ENCODE measurements around the gene RASSF7. TPM values are rescaled to one million over a fixed set of nuclear protein-coding genes. Genes with fewer than 3 reads are reported as not detected.

The RASSF7 gene
- total RNA-seq, 1 donor from 2014 or later, result 32.3 TPM

GRCh38 chr11:536841-537621, 23.7 kb upstream of the RASSF7 start, which contains the start of gene LRRC56:
Gene LRRC56, plus strand, starts transcription at chr11:537527. Its CDS starts 3,158 bp downstream, at chr11:540685.
- Histone ChIP-seq H4K20me1 (ENCODE audit: insufficient read depth, low read length) (peaks cover 25% of the 10 kb centered on the region), H3K4me2 (ENCODE audit: low read length) (peak within 1 kb of the TSS; percentile 86), H3K4me1 (ENCODE audit: insufficient read depth, low read length) (peaks cover 26% of the 10 kb centered on the region), H3K79me2 (ENCODE audit: insufficient read depth, low read length) (peaks cover 20% of the 10 kb centered on the region), H3K27me3 (ENCODE audit: insufficient read depth, low read length) (no peaks in the 10 kb centered on the region), H3K27ac (ENCODE audit: low read depth, low read length) (peak within 1 kb of the TSS; percentile 9), H2AFZ (ENCODE audit: low read depth, low read length) (peak within 1 kb of the TSS; percentile 86), H3K9ac (ENCODE audit: low read length) (peak within 1 kb of the TSS; percentile 50), H3K9me3 (ENCODE audit: insufficient read depth, low read depth, low read length) (no peaks in the 10 kb centered on the region), H3K36me3 (ENCODE audit: insufficient read depth, low read length) (no peaks in the 10 kb centered on the region), H3K4me3 (ENCODE audit: insufficient read depth, low read depth, low read length) (peak within 1 kb of the TSS; percentile 33)
- peak within 1 kb of the TSS; percentile 85 for H3K27ac Mint-ChIP-seq (ENCODE audit: unreplicated experiment)
- H3K4me1 Mint-ChIP-seq (ENCODE audit: low read depth, unreplicated experiment), result peaks cover 4% of the 10 kb centered on the region
- TF ChIP-seq EZH2 (IDR thresholded peaks at IDR 0.05; ENCODE audit: insufficient read depth, low read length), result no peak
- no peak for TF ChIP-seq CTCF (IDR thresholded peaks at IDR 0.05; ENCODE audit: insufficient read depth, low read depth, low read length)
- FAIRE-seq (no peak), DNase-seq (ENCODE audit: low read depth) (peak; percentile 49)
- peaks cover 4% of the 10 kb centered on the region for H3K27me3 Mint-ChIP-seq (ENCODE audit: low read depth, unreplicated experiment)
- H3K36me3 Mint-ChIP-seq (ENCODE audit: low read depth, unreplicated experiment), result peaks cover 2% of the 10 kb centered on the region
- H3K9me3 Mint-ChIP-seq (ENCODE audit: unreplicated experiment), result no peaks in the 10 kb centered on the region
- peak within 1 kb of the TSS; percentile 90 for H3K4me3 Mint-ChIP-seq (ENCODE audit: unreplicated experiment)

GRCh38 chr11:537622-538430, 22.9 kb upstream of the RASSF7 start:
- H2AFZ ChIP-seq (ENCODE audit: low read depth, low read length), result peak overlapping the region; percentile 86

More at GRCh38 chr11:537622-538430, 22.9 kb upstream of the RASSF7 start:
- H3K4me2 ChIP-seq (ENCODE audit: low read length), result peak overlapping the region; percentile 86
- H3K4me1 Mint-ChIP-seq (ENCODE audit: low read depth, unreplicated experiment), result peaks cover 4% of the 10 kb centered on the region
- no peaks in the 10 kb centered on the region for H3K36me3 ChIP-seq (ENCODE audit: insufficient read depth, low read length)
- peak overlapping the region; percentile 44 for H3K9ac ChIP-seq (ENCODE audit: low read length)
- peaks cover 20% of the 10 kb centered on the region for H3K79me2 ChIP-seq (ENCODE audit: insufficient read depth, low read length)
- no peaks in the 10 kb centered on the region for H3K9me3 Mint-ChIP-seq (ENCODE audit: unreplicated experiment)
- FAIRE-seq (no peak), DNase-seq (ENCODE audit: low read depth) (no peak)
- no peak overlapping the region for H3K27ac Mint-ChIP-seq (ENCODE audit: unreplicated experiment)
- H3K4me3 ChIP-seq (ENCODE audit: insufficient read depth, low read depth, low read length), result peak overlapping the region; percentile 33
- H4K20me1 ChIP-seq (ENCODE audit: insufficient read depth, low read length), result peaks cover 17% of the 10 kb centered on the region
- no peak overlapping the region for H3K4me3 Mint-ChIP-seq (ENCODE audit: unreplicated experiment)
- TF ChIP-seq CTCF (IDR thresholded peaks at IDR 0.05; ENCODE audit: insufficient read depth, low read depth, low read length), result no peak
- TF ChIP-seq EZH2 (IDR thresholded peaks at IDR 0.05; ENCODE audit: insufficient read depth, low read length), result no peak
- peak overlapping the region; percentile 9 for H3K27ac ChIP-seq (ENCODE audit: low read depth, low read length)
- H3K36me3 Mint-ChIP-seq (ENCODE audit: low read depth, unreplicated experiment), result peaks cover 2% of the 10 kb centered on the region
- H3K9me3 ChIP-seq (ENCODE audit: insufficient read depth, low read depth, low read length), result no peaks in the 10 kb centered on the region
- peaks cover 6% of the 10 kb centered on the region for H3K27me3 Mint-ChIP-seq (ENCODE audit: low read depth, unreplicated experiment)
- H3K27me3 ChIP-seq (ENCODE audit: insufficient read depth, low read length), result no peaks in the 10 kb centered on the region
- H3K4me1 ChIP-seq (ENCODE audit: insufficient read depth, low read length), result peaks cover 26% of the 10 kb centered on the region
